ENCODE measurements around the gene CALCOCO1.
"Not testable (repeated sequence)": the region's sequence is repeated elsewhere in the genome, so short reads cannot be mapped to it uniquely, and the experiment has no call there.

Gene CALCOCO1

DNA sequence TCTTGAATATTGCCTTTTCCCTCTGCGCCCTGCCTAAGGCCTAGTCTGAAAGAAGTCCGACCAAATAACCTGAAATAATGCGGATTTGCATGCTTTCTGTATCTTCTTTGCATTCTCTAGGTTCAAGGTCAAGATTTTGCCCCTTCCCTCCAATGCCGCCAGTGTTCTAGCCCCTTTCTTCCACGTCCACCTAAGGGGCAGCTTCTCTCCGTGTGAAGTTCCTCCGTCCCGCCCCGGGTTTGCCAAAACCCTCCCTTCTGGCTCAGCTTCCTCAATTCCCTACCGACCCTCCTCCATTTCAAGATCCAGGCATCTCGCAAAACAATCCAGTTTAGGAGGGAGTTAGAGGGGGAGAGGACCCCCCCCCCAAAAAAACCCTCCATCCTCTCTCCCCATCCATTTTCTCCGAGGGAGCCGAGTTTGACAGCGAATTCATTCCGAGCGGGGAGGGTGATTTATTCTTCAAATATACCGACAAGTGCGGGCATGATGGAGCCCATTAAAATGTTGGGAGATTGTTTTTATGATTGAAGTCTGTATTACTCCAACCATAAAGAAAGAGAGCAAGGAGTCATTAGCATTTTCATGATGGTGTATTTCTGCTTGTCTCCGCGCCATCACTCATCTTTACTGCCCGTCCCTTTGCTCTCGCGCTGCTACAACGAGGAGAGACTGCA lies 30.5 kb downstream of the CALCOCO1 start:
- DNase-seq = peak; percentile 36

GRCh38 chr12:53696285-53696654 lies 31.0 kb downstream of the CALCOCO1 start:
- peak; percentile 99 for DNase-seq

GRCh38 chr12:53695152-53696145 lies 31.8 kb downstream of the CALCOCO1 start:
- no peak for DNase-seq

DNA sequence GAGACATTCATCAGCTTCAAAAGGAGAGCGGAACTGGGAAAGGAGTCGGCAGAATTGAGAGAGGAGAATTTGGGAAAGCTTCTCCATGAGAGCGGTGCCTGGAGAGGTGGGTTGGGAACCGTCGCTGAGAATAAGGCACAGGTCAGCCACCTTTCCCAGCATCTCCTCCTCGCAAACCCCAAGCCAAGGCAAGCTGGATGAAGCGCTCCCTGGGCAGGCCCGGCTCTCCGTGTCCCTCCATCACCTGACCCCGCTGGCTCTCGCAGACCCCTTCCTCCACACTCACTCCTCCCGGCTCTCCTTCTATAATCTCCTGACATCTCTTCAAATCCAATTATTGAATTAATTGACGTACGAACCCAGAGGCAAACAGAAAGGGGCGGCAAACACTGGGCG lies 32.5 kb downstream of the CALCOCO1 start:
- DNase-seq = no peak

- no peak for DNase-seq
Observed at GRCh38 chr12:53688134-53688533, 39.1 kb downstream of the CALCOCO1 start.

DNA sequence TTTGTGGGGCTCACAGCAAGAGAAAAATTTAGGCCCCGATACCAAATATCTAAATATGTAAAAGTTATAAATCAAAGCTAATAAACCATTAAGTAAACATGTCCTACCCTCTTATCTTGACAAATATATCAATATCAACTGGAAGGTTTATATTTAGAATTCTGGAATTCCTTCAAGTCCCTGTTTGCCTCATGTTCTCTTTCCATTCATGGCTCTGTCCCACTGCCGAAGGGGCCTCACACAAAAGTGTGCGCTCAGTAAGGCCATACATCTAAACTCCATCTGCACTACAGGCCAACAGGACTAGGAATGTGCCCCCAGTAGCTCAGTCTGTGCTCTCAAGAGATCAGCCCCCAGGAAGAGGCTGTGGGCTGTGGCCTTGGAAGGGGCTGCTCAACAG lies 40.8 kb downstream of the CALCOCO1 start:
- DNase-seq = no peak

DNA sequence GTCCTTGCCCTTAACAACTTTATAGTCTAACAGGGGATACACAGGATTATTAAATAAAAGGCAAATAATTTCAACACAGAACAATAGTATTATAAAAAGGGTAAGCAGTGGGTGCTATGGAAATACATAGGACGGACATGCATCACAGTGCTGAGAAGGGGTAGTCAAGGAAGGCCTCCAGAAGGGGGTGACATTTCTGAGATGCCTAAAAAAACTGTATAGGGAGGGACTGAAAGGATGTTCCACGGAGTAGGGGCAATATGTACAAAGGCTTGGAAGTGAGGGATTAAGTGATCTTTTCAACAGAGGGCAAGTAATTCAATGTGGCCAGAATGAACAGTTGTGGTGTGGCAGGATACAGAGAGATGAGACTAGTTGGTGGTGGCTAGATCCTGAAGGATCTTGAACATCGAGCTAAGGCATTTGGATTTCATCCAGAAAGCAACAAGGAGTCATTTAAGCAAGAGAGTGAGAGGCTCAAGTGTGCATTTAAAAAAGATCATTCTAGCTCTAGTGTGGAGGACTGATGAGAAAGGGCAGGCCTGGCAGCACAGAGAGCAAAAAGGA lies 42.5 kb downstream of the CALCOCO1 start:
- no peak for DNase-seq

DNA sequence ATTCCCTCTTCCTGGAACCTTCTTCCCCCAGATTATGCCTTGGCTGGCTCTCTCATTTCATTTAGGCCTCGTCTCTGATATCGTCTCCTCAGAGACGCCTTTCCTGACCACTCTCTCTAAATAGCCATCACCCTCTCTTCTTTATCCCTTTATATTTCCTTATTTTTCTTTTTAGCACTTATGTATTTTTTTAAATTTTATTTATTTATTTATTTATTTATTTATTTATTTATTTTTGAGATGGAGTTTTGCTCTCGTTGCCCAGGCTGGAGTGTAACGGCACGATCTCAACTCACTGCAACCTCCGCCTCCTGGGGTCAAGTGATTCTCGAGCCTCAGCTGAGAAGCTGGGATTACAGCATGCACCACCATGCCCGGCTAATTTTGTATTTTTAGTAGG lies 43.3 kb downstream of the CALCOCO1 start:
- DNase-seq = no peak

DNA sequence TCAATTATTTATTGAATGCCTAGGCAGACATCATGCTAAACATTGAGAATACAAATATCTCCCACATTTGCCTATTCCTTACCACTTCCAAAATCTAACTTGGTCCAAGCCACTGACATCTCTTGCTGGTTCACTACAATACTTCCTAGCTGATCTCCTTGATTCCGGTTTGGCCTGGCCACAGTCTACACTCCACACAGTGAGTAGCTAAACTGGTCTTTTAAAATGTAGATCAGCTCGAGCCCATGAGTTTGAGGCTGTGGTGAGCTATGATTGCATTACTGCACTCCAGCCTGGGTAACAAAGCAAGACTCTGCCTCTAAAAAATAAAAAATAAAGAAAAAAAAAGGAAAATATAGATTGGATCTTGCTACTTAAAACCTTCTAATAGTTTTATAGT lies 43.8 kb downstream of the CALCOCO1 start:
- no peak for DNase-seq

GRCh38 chr12:53680061-53680460 lies 47.2 kb downstream of the CALCOCO1 start:
- DNase-seq = not testable (repeated sequence)

DNA sequence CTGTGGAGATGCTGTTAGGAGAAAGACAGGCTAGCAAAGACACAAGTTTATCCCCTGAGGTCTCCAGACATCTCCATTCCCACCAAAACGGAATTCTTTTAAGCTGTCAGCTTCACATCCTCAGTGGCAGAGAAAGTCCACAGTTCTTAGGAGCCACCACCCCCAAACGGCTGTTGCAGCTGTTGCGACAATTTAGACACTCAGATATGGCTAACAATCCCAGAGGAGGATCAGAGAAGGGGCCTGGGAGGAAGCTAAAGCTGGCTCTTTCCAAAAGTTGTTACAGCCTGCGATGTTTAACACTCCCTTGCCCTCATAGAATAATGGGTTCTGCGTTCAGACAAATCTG lies 49.5 kb downstream of the CALCOCO1 start:
- DNase-seq = no peak

GRCh38 chr12:53677016-53677799 lies 50.0 kb downstream of the CALCOCO1 start:
- no peak for DNase-seq

DNA sequence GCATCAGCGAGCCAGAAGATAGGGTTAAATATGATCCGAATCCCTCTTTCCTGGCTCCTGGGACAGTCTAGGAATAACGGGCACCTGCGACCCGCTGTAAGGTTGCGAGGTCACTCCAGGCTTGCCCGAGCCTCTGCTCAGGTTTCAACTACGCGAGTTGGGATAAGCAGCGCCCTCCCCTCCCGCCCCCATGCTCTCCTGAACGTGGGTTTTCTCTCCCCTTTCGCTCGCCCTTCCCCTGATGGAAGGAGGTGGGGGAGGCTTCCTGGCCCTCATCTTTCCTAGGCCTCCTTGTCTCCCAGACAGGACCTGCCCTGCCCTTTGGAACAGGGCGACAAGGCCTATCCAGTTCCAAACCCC lies 50.6 kb downstream of the CALCOCO1 start:
- no peak for DNase-seq

GRCh38 chr12:53675701-53676607 lies 51.3 kb downstream of the CALCOCO1 start, which contains the start of gene ATP5MC2:
ATP5MC2 (minus strand) TSS chr12:53676083; CDS start chr12:53672614, 3,469 bp downstream.
- DNase-seq = peak; percentile 99

DNA sequence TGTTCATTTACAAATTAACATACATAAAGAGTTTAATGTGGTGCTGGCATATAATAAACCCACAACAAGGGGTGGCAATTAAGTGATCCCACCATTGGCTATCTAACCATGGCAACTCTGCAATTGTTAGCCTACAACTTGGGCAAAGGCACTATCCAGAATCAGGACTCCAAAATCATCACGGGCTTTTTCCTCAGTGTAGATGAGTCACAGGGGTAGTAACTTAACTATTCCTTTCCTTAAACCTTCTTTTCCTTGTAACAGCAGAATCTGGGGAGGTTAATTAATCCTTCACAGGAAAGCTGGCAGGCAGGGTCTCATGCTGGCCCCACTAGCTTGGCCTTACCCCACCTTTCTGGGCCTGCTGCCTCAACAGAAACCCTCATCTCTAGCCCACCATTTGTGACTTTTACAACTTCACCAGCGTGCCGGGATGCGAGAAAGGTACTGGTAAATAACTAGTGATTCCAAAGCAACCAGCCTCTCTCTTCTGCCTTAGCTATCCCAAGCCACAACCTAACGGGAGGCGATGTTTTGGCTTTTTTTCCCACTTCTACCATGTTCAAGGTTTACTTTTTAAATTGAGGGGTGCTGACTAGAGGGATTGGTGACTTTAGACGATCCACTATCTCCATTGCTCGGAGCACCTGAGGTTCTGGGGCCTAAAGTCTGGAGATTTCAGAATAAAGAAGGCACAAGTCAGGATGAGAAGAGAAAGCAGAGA lies 52.1 kb downstream of the CALCOCO1 start:
- DNase-seq = no peak

DNA sequence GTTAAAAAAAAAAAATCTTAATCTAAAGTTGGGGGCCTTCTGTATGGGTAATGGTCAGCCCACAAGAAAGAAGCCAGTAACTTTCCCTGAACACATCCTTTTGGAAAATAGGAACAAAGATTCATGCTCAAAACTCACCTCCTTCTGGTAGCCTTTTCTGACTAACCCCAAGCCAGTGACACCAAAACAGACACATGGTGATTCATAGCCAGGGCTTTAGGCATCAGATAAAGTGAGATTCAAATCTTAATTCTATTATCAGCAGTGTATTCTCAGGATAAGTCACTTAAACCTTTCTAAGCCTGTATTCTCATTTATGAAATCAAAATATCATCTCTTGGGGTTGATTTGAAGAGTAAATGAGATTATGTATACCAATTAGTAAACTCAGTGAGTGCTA lies 56.3 kb downstream of the CALCOCO1 start:
- no peak for DNase-seq

GRCh38 chr12:53670308-53670707 lies 56.9 kb downstream of the CALCOCO1 start:
- no peak for DNase-seq

DNA sequence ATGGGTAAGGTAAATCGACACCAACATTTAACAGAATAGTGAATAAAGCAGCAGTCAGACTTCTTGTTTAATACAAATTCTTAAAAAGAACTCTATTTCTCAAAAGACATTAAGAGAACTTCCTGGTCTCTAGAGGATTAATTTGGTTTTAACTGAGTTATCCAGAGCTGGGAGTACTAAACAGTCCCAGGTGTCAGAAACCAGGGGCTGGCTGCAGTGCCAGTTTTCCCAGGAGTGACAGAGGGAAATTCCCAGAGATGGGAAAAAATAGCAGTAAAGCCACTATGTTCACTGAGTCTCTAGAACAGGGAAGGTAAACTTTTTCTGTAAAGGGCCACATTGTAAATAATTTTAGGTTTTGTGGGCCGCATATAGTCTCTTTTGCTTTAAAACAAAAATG lies 60.2 kb downstream of the CALCOCO1 start:
- no peak for DNase-seq

DNA sequence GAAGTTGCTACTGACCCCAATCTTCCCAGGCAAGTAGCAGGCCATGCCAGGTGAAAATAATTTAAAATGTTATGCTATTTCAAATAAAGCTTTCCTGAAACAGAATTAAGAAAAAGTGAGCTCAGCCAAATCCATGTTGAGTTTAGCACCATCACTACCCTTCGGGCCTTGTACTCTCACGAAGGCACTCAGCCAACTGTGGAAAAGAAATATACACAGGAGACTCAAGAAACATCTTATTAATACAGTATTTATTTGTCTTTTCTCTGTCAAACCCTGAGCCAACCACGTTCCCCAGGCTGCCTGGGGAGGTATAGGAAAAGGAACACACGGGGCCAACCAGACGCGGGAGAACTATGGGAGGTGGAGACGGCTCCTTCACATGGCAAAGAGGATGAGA lies 62.3 kb downstream of the CALCOCO1 start:
- no peak for DNase-seq

DNA sequence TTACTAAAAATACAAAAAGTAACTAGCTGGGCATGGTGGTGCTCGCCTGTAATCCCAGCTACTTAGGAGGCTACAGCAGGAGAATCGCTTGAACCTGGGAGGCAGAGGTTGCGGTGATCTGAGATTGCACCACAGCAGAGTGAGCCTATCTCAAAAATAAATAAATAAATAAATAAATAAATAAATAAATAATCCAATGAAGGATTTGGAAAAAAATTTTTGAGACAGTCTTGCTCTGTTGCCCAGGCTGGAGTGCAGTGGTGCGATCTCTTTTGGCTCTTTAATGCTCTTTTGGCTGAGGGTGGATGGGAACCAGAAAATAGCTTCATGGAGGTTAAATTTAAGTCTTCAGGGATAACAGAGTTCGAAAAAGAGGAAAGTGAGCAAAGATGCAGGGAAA lies 63.1 kb downstream of the CALCOCO1 start:
- no peak for DNase-seq

DNA sequence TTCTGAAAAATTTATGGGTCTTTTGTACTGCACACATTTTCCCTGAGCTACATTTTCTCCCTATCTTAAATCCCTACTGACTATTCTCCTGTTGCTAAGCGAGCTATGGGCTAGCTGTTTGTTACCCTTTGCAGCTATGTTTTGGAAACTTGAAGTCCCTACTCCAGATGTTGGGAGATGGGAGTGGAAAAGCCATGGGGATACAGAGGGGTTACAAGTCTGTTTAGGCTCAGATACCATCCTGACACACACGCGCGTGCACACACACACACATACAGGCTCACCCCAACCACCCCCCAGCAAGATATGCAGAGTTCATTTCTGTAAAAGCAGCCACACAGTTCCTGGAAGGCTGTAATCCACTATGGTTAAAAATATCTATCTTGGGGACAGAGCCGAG lies 67.2 kb downstream of the CALCOCO1 start:
- no peak for DNase-seq

All from NCI-H1417 treated with DMSO at 0.1 percent for 48 hours (cell line).